HG02763 (cell line): Measurements from ENCODE around the gene HIVEP3.

Source experiments
- ATAC-seq: cut with Tn5 transposase; IDR thresholded peaks from one replicate; pipeline ENCODE4 v1.9.1; 2021; ENCODE audit warnings: mild to moderate bottlenecking, moderate library complexity; ENCODE audit not compliant: unreplicated experiment

The HIVEP3 gene

GRCh38 chr1:41495210-41495948 lies 423.3 kb downstream of the HIVEP3 start:
- no peak for ATAC-seq

GRCh38 chr1:41494351-41495209 lies 424.1 kb downstream of the HIVEP3 start:
- ATAC-seq: no peak

- no peak for ATAC-seq
Observed at GRCh38 chr1:41493626-41494350, 424.9 kb downstream of the HIVEP3 start.

DNA sequence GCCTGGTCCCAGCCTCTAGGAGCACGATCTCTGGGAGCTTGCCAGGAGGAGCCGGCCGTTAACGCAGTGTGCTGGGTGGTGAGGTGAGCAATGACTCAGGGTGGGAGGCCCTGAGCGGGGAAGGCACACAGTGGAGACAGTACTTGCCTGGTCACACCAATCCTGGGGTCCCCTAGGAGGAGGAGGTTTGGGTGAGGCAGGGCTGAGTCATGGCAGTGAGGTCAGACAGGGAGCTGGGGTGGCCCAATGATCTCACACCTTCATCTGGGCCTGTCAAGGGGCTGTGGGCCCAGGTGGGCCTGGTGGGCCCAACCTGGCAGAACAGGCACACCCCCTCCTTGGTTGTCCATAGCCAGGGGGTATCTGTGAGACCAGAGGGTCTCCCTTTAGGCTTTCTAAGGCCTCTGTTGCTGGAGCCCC lies 425.6 kb downstream of the HIVEP3 start:
- no peak for ATAC-seq

DNA sequence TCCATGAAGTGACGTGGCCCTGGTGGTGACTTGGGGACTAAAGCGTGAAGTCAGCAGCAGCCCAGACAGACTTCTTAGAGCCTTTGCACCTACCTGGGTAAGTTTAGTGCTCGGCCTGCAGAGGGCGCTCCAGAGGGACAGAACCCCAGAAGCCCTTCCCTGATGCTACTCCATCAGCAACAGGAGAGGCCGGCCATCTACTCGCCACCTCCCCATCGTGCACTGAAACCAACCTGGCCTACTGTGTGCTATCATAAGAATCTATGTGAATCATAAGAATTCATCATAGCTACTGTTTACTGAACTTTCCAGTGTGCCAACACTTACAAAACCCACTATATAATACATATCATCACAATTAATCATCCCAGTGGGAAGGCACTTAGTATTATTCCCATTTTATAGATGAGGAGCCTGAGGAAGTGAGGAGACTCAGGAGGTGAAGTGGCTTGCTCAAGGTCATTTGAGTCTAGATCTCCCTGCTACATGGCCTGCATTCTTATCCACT lies 426.3 kb downstream of the HIVEP3 start:
- ATAC-seq: no peak

DNA sequence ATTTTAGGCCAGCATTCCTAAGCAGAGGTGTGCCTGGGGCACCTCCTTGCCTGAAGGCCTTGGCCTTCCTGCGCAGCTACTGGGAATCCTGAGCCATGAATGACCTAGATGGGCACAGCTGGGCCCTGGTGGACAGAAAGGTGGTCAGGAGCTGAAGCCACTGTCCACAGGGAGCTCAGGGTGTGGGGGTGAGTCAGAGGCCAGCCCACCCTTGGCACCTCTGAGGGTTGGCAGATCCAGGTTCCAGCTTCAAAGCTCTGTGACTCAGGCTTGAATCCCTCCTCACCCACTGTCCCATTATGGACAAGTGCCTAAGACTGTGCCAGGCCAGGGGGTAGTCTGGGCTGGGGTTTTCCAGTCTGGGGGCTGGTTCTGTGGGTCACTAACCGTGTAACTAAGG lies 427.8 kb downstream of the HIVEP3 start:
- ATAC-seq: no peak

- no peak for ATAC-seq
Observed at GRCh38 chr1:41489561-41489960, 429.2 kb downstream of the HIVEP3 start.

DNA sequence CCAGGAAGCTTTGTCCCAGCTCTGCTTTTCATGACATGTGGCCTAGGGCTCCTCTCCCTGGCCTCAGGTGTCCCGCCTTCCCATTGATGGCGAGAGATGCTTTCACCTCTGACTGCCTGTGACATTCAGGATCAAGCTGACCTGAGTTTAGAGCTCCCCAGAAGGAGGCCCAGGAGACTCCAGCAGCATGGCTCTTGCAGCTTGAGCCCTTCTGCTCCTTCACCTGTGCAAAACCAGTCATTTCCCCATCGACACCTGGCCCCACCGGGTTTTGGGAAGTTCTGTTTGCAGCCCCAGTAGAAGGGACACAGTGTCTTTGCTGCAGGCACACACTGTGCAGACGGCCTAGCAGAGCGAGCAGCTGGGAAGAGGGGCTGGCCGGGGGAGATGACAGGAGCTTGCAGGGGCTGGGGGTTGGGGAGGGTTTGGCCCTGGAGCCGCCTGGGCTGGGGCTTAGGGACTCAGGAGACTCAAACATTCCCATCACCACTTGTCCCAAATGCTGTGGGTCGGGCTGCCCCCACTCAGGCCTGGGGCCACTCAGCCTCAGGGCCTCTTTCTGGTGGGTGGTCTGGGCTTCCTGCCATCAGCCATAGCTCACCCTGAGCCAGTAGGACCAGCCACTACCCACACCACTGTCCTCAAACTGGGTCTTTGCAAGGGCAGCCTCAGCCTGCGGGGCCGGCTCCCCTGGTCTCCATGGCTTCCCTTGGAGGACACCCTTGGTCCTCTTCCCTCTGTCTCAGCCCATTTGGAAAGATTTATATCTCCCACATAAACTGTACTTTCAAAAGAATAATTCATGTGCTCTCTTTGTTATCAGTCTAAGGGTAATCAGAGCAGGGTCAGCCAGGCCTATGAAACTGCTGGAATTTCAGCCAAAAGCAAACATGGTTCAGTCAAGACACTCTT lies 430.4 kb downstream of the HIVEP3 start:
- no peak for ATAC-seq

- no peak for ATAC-seq
Observed at GRCh38 chr1:41487126-41488039, 431.3 kb downstream of the HIVEP3 start.

GRCh38 chr1:41486371-41487125 lies 432.2 kb downstream of the HIVEP3 start:
- no peak for ATAC-seq

- no peak for ATAC-seq
Observed at GRCh38 chr1:41486053-41486370, 432.7 kb downstream of the HIVEP3 start.

DNA sequence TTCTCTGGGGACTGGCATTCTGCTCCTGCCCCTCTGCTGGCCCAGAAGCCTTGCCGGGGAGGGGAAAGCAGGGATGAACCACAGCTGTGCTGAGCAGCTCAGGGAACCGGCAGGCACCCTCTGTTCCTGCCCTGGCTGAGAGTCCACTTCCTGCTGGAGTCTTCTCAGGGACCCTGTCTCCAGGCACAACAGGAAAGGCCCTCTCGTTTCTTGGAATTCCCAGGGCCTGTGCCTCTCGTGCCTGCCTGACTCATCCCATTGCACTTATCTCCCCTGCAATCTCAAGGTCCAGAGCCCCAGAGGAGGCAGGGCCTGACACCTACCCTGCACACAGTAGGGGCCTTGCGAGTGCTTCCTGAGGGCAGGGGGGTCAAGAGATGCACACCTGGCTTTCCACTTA lies 433.1 kb downstream of the HIVEP3 start:
- ATAC-seq: no peak

- ATAC-seq: no peak
Observed at GRCh38 chr1:41484402-41485241, 434.1 kb downstream of the HIVEP3 start, which contains the start of gene EDN2. Gene EDN2, minus strand, starts transcription at chr1:41484683. Its CDS starts 82 bp downstream, at chr1:41484601.

DNA sequence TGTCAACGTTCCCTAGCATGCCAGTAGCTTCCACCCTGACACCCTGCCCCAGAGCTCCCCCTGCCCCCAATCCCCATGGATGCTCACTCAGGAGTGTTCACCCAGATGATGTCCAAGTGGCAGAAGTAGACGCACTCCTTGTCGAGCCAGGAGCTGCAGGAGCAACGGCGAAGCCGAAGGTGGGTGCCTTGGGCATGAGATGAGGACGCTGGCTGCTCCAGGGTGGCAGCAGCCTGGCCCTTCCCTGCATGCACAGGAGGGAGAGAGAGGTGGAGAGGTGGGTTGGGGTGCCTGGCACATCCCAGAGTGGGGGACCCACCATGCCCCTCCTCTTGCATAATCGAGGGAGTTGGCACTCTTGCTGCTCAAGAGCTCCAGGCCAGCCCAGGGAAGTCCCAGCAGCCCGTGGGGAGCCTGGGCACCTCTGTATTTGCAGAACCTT lies 434.7 kb downstream of the HIVEP3 start:
- no peak for ATAC-seq

- no peak for ATAC-seq
Observed at GRCh38 chr1:41483001-41483850, 435.5 kb downstream of the HIVEP3 start.

- no peak for ATAC-seq
Observed at GRCh38 chr1:41482001-41482765, 436.5 kb downstream of the HIVEP3 start.
